AG09309 (cell line): ENCODE measurements around the gene KIRREL2.

ENCODE experiments used
- DNase-seq: peaks from one replicate; pipeline ENCODE4 v3.0.0-alpha.2; 2010; ENCODE audit warnings: low read depth
- H3K4me3 ChIP-seq: 2 replicates; pipeline ENCODE4 v1.5.1; 2011; ENCODE audit warnings: mild to moderate bottlenecking, low read depth, low read length, moderate library complexity; ENCODE audit not compliant: control insufficient read depth
- TF ChIP-seq, protein P1 (sequence below): IDR thresholded peaks from 2 replicates; pipeline ENCODE4 v1.5.1; 2011; ENCODE audit warnings: mild to moderate bottlenecking, low read depth, low read length, inconsistent platforms; ENCODE audit not compliant: insufficient read depth, control insufficient read depth; ENCODE audit errors: missing control alignments

KIRREL2 gene

DNA sequence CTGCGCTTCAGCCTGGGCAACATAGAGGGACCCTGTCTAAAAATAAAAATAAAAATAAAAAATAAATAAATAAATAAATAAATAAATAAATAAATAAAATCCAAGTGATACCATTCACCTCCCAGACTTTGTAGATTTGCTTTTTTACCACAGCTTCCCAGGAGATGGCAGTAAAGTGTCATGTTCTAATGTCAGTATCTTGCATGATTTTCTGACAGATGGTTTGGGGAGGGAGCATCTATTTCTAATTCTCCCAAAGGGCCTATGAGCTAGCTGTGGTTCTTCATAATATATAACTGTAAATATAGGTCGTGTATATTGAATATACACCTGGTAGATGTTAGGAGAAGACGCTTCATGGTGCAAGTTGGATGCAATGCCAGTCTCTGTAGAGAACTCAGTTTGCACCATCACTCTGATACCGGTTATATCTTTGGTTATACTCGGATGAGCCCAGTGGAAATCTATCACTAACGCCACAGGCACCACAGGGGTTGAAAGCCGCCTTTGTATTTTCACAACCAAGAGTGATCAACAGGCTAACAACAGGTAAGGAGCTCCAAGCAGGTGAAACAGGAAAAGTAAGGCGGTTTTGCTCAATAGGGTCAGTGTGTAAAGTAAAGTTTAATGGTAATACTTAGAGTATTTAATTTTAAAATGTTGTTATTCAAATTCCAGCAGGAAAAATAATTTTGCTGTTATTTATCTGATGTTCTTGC, 25.6 kb downstream of the KIRREL2 start:
- no peak overlapping the region for H3K4me3 ChIP-seq
- TF ChIP-seq, protein P1, sequence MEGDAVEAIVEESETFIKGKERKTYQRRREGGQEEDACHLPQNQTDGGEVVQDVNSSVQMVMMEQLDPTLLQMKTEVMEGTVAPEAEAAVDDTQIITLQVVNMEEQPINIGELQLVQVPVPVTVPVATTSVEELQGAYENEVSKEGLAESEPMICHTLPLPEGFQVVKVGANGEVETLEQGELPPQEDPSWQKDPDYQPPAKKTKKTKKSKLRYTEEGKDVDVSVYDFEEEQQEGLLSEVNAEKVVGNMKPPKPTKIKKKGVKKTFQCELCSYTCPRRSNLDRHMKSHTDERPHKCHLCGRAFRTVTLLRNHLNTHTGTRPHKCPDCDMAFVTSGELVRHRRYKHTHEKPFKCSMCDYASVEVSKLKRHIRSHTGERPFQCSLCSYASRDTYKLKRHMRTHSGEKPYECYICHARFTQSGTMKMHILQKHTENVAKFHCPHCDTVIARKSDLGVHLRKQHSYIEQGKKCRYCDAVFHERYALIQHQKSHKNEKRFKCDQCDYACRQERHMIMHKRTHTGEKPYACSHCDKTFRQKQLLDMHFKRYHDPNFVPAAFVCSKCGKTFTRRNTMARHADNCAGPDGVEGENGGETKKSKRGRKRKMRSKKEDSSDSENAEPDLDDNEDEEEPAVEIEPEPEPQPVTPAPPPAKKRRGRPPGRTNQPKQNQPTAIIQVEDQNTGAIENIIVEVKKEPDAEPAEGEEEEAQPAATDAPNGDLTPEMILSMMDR, result peak; percentile 61
- peak; percentile 66 for DNase-seq

DNA sequence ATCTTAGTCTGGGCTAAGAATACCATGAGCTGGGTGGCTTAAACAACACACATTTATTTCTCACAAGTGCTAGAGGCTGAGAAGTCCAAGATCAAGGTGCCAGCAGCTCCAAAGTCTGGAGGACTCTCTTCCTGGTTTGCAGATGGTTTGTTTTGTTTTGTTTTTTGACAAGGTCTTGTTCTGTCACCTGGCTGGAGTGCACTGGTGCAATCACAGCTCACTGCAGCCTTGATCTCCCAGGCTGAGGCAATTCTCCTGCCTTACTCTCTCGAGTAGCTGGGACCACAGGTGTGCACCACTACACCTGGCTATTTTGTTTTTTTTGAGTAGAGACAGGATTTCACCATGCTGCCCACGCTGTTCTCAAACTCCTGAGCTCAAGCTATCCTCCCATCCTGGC, 27.2 kb downstream of the KIRREL2 start:
- TF ChIP-seq, protein P1, result no peak
- H3K4me3 ChIP-seq, result no peak overlapping the region
- DNase-seq, result no peak

DNA sequence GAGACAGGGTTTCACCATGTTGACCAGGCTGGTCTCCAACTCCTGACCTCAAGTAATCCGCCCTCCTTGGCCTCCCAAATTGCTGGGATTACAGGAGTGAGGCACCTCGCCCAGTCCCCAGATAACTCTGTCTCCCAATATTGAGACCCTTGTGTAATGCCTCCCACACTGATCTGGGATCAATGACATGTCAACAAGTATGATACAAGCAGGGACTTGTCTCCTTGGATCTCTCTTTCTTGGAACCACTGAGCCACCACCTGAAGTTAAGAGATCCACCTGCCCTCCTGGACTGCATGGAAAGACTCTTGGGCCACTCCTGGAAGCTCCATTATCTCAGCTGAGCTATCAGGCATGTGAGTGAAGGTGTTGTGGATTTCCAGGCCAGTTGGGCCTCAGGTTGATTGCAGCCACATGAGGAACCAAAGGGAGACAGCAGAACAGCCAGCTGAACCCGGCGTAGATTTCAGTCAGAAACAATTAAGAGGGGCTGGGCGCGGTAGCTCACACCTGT, 28.6 kb downstream of the KIRREL2 start:
- DNase-seq, result no peak
- H3K4me3 ChIP-seq, result no peak overlapping the region
- TF ChIP-seq, protein P1, result no peak

DNA sequence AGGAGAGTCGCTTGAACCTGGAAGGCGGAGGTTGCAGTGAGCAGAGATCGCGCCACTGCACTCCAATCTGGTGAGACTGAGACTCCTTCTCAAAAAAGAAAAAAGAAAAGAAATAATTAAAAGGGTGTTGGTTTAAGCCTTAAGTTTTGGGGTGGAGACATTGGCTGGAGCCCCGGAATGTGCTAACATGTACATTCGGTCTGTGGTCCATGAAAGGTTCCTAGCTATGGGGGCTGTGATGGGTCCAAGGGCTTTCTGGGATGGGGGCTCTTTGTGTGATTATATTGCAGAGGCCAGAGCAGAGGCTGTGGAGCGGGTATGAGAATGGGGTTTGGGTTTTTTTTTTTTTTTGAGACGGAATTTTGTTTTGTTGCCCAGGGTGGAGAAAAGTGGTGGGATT, 29.2 kb downstream of the KIRREL2 start:
- H3K4me3 ChIP-seq, result no peak overlapping the region
- DNase-seq, result no peak
- TF ChIP-seq, protein P1, result no peak

DNA sequence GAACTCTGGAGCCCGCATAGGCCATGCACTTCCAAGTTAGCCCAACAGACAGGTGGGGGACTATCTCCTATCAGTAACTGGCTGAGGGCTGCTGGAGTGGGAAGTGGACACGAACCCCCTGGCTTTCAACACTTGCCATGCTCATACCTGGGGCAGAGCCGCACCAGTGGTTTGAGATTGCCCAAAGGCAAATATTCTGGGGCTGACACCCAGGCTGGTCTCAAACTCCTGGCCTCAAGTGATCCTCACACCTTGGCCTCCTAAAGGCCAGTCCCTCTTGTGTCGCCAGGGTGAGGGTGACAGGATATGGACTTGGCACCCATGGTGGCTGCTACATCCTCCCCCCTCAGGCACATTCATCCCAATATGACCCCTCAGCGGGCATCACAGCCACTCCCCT, 30.5 kb downstream of the KIRREL2 start:
- no peak for DNase-seq
- H3K4me3 ChIP-seq, result no peak overlapping the region
- TF ChIP-seq, protein P1, result no peak

DNA sequence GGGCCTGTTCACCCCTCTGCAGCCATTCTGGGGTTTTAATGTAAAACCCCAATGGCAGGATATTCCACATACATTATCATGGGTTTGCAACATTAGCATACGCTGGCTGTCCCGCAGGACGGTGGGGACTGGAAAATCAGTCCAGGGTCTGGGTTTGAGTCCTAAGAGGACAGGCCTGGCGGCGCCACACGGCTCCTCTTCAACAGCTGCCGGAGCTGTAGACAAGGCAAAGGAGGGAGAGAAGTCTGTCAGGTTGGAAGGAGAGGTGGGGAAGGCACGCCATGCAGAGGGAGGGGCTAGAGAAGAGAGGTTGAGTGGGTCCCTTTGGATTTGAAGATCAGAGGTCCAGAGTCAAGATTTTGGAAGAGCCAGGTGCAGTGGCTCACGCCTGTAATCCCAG, 31.7 kb downstream of the KIRREL2 start:
- no peak overlapping the region for H3K4me3 ChIP-seq
- no peak for DNase-seq
- TF ChIP-seq, protein P1, result no peak
